PFSK-1 (cell line): Measurements from ENCODE around the gene SLC41A3.

Experiments used
- FOXP2 ChIP-seq: optimal IDR thresholded peaks from 2 replicates; pipeline ENCODE3; 2011; ENCODE audit warnings: borderline replicate concordance, control low read depth, inconsistent platforms; ENCODE audit not compliant: insufficient read depth; ENCODE audit errors: extremely low read length, extremely low read depth
- POLR2AphosphoS5 ChIP-seq: IDR thresholded peaks from 2 replicates; pipeline ENCODE4 v1.6.1; 2012; ENCODE audit warnings: low read depth, mild to moderate bottlenecking, control low read depth, low read length, moderate library complexity
- REST ChIP-seq, 2 experiments: IDR thresholded peaks; 2 replicates each; pipeline versions ENCODE4 v1.6.1 to v1.8.0; 2011 to 2012; ENCODE audit warnings: low read depth in 2 of 2, low read length in 2 of 2, control low read depth in 1 of 2, inconsistent platforms in 1 of 2, mild to moderate bottlenecking in 1 of 2, moderate library complexity in 1 of 2; ENCODE audit not compliant: insufficient read depth in 1 of 2
- SIN3A ChIP-seq: IDR thresholded peaks from 2 replicates; pipeline ENCODE4 v1.6.1; 2012; ENCODE audit warnings: mild to moderate bottlenecking, low read length, moderate library complexity, borderline replicate concordance; ENCODE audit not compliant: insufficient read depth
- TAF1 ChIP-seq: IDR thresholded peaks from 2 replicates; pipeline ENCODE4 v1.6.1; 2012; ENCODE audit warnings: low read length, control low read depth, borderline replicate concordance; ENCODE audit not compliant: insufficient read depth

Gene SLC41A3

GRCh38 chr3:126067959-126068358, 16.0 kb downstream of the SLC41A3 start:
- TF ChIP-seq REST (IDR thresholded peaks at IDR 0.05; ENCODE audit: insufficient read depth in 1 of 2, low read depth in 2 of 2, low read length in 2 of 2), result no peak
- no peak for TF ChIP-seq TAF1
- no peak for TF ChIP-seq SIN3A
- no peak for TF ChIP-seq FOXP2
- no peak for TF ChIP-seq POLR2AphosphoS5

GRCh38 chr3:126065876-126066275, 18.0 kb downstream of the SLC41A3 start:
- TF ChIP-seq POLR2AphosphoS5, result no peak
- TF ChIP-seq FOXP2, result no peak
- no peak for TF ChIP-seq TAF1
- no peak for TF ChIP-seq REST (IDR thresholded peaks at IDR 0.05; ENCODE audit: insufficient read depth in 1 of 2, low read depth in 2 of 2, low read length in 2 of 2)
- TF ChIP-seq SIN3A, result no peak

GRCh38 chr3:126064627-126065258, 19.2 kb downstream of the SLC41A3 start:
- TF ChIP-seq FOXP2 (no peak), TAF1 (no peak), POLR2AphosphoS5 (no peak), REST (IDR thresholded peaks at IDR 0.05; ENCODE audit: insufficient read depth in 1 of 2, low read depth in 2 of 2, low read length in 2 of 2) (no peak), SIN3A (no peak)

GRCh38 chr3:126063358-126063965, 20.5 kb downstream of the SLC41A3 start:
- TF ChIP-seq TAF1, result no peak
- no peak for TF ChIP-seq POLR2AphosphoS5
- no peak for TF ChIP-seq FOXP2
- TF ChIP-seq REST (IDR thresholded peaks at IDR 0.05; ENCODE audit: insufficient read depth in 1 of 2, low read depth in 2 of 2, low read length in 2 of 2), result no peak
- TF ChIP-seq SIN3A, result no peak
